Kidney (tissue), 14 donors: ENCODE data around the gene ASIC3. TPM values are rescaled to one million over a fixed set of nuclear protein-coding genes. Genes with fewer than 3 reads are reported as not detected.

Experiments
- DNase-seq, 5 donors: peaks; one replicate each; pipeline ENCODE4 v3.0.0-alpha.2; 2013 to 2020
- FAIRE-seq: peaks from 2 replicates; lab custom pipeline; 2012; peaks lifted over from hg19 to GRCh38; lab: Jason Lieb, UNC
- H3K27ac ChIP-seq, 2 donors: one replicate each; pipeline ENCODE4 v1.7.0; 2013; ENCODE audit warnings: low read depth in 2 of 2, low read length in 2 of 2, inconsistent platforms in 1 of 2
- H3K27me3 ChIP-seq: one replicate; pipeline ENCODE4 v1.7.1; 2013; ENCODE audit warnings: low read length, inconsistent platforms; ENCODE audit not compliant: control insufficient read depth, insufficient read depth
- H3K36me3 ChIP-seq, 3 donors: one replicate each; pipeline versions ENCODE4 v1.7.0 to v1.7.1; 2013; ENCODE audit warnings: low read length in 3 of 3, control low read depth in 1 of 3, inconsistent platforms in 1 of 3; ENCODE audit not compliant: insufficient read depth in 3 of 3, control insufficient read depth in 2 of 3
- H3K4me1 ChIP-seq, 3 donors: one replicate each; pipeline versions ENCODE4 v1.7.0 to v1.7.1; 2013; ENCODE audit warnings: low read length in 3 of 3, inconsistent platforms in 1 of 3, low read depth in 1 of 3; ENCODE audit not compliant: control insufficient read depth in 2 of 3, insufficient read depth in 2 of 3
- H3K4me3 ChIP-seq, 3 donors: one replicate each; pipeline versions ENCODE4 v1.7.0 to v1.8.1; 2013; ENCODE audit warnings: low read length in 3 of 3, control low read depth in 1 of 3, inconsistent platforms in 1 of 3
- H3K9ac ChIP-seq, 3 donors: one replicate each; pipeline versions ENCODE4 v1.7.0 to v1.7.1; 2013; ENCODE audit warnings: low read length in 3 of 3, control low read depth in 1 of 3, inconsistent platforms in 1 of 3
- H3K9me3 ChIP-seq, 3 donors: one replicate each; pipeline versions ENCODE4 v1.7.0 to v1.7.1; 2013; ENCODE audit warnings: low read length in 3 of 3, control low read depth in 1 of 3, inconsistent platforms in 1 of 3; ENCODE audit not compliant: control insufficient read depth in 2 of 3, insufficient read depth in 1 of 3
- CTCF ChIP-seq: IDR thresholded peaks from 3 replicates; pipeline ENCODE4 v1.5.1; 2012; ENCODE audit warnings: mild to moderate bottlenecking, moderate library complexity, borderline replicate concordance; ENCODE audit not compliant: insufficient read depth; ENCODE audit errors: extremely low read depth
- intact Hi-C: fragments of 100-400 bp; cut with DNase I; formaldehyde crosslinking; loops from one replicate; pipeline ENCODE4 v1.11.1; 2022
- polyA plus RNA-seq: library from polyadenylated mRNA; stranded (reverse); fragments of 350-450 nt; fragmentation: Illumina TruSeq; extraction: RNeasy Lipid Tissue Mini Kit (QIAGEN cat#74804); gene quantifications from one replicate; pipeline ENCODE4 v1.2.3, GENCODE V29; 2014; ENCODE audit warnings: low read depth, low replicate concordance; ENCODE audit not compliant: insufficient read depth
- total RNA-seq: library from RNA; stranded (reverse); fragmentation: NEBNext Ultra II Directional; extraction: Animal tissue kit (Norgen Biotek cat#: 25700); gene quantifications from one replicate; pipeline ENCODE4 v1.2.1, GENCODE V29; 2021
- donor health status: control.
- donor health status: control.
- donor health status: control.
- donor health status: control.
- donor health status: control.
- donor health status: DM: yes; HTN: yes; CAD: no.
- donor health status: Normal renal cell carcinoma (clear cell type).

The ASIC3 gene
- total and polyA plus RNA-seq, 2 donors from 2014 or later = 1.9 to 3.1 TPM

- peak overlapping the region in 1 of 2 donors; percentile 16 for H3K27ac ChIP-seq
- H3K4me1 ChIP-seq = peaks cover 0 to 16% (median 0%) of the 10 kb centered on the region in 3 donors
- DNase-seq = peak; percentile 67 to 90 (median 73)
- no peaks in the 10 kb centered on the region for H3K9me3 ChIP-seq
- FAIRE-seq = no peak
- peak; percentile 46 for TF ChIP-seq CTCF
- peak overlapping the region in 1 of 3 donors; percentile 52 for H3K4me3 ChIP-seq
- intact Hi-C loops = no loop called here
- H3K27me3 ChIP-seq = no peaks in the 10 kb centered on the region
- H3K36me3 ChIP-seq = no peaks in the 10 kb centered on the region
- H3K9ac ChIP-seq = no peak overlapping the region
Observed at GRCh38 chr7:151008511-151009323, 39.6 kb upstream of the ASIC3 start.

DNA sequence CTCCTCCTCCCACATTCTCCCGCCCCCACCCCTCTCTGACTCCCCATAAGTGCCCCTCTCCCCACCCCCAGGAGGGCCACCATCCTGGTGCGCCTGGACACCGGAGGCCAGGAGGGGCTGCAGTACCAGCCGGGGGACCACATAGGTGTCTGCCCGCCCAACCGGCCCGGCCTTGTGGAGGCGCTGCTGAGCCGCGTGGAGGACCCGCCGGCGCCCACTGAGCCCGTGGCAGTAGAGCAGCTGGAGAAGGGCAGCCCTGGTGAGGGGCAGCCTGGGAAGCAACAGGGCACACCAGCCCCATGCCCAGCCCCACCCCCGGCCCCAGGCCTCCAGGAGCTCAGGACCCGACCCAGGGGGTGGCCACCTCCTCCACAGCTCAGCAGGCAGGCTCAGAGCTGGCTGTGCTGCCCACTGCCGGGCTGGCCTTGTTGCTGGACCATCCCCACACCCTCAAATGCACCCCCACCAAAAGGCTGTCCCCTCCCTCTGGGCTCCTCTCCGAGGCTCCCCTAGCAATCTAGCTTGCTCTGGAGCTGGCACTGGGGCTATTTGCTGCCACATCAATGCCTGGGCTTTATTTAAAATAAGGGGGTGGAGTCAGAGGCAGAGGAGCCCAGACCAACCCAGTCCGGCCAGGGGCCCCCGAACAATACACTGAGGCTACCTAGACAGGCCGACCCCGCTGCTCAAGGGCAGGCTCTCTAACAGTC, 38.8 kb upstream of the ASIC3 start:
- Histone ChIP-seq H3K4me1 (peaks cover 0 to 20% (median 0%) of the 10 kb centered on the region in 3 donors), H3K27me3 (peaks cover 3% of the 10 kb centered on the region)

GRCh38 chr7:151010037-151010306, 38.4 kb upstream of the ASIC3 start:
- no peak overlapping the region for H3K9ac ChIP-seq
- intact Hi-C loops = no loop called here
- DNase-seq (peak in 1 of 5 donors; percentile 71), FAIRE-seq (no peak)
- H3K9me3 ChIP-seq = no peaks in the 10 kb centered on the region
- no peaks in the 10 kb centered on the region for H3K36me3 ChIP-seq
- H3K4me1 ChIP-seq = peaks cover 0 to 20% (median 0%) of the 10 kb centered on the region in 3 donors
- TF ChIP-seq CTCF = no peak
- H3K27ac ChIP-seq = no peak overlapping the region
- H3K4me3 ChIP-seq = no peak overlapping the region
- H3K27me3 ChIP-seq = peaks cover 3% of the 10 kb centered on the region

More for the DNA sequence above, 38.8 kb upstream of the ASIC3 start:
- no peak overlapping the region for H3K27ac ChIP-seq
- no peak for FAIRE-seq
- H3K4me3 ChIP-seq = no peak overlapping the region
- intact Hi-C loops = no loop called here
- H3K36me3 ChIP-seq = no peaks in the 10 kb centered on the region
- TF ChIP-seq CTCF = no peak
- H3K9ac ChIP-seq = no peak overlapping the region
- DNase-seq = peak in 2 of 5 donors; percentile 71 to 76
- H3K9me3 ChIP-seq = no peaks in the 10 kb centered on the region
